Trophoblast cell (in vitro differentiated cells and primary cell): ENCODE data around the gene ANO8.
A peak's percentile ranks its signal among the peaks of the same experiment; 100 is the strongest.

Source experiments
- DNase-seq, 2 donors: peaks; one replicate each; pipeline ENCODE4 v3.0.0-alpha.2; 2016
- H2AFZ ChIP-seq: 2 replicates; pipeline ENCODE4 v1.6.1; 2013; ENCODE audit warnings: low read length, moderate library complexity, mild to moderate bottlenecking; ENCODE audit not compliant: insufficient read depth, poor library complexity
- H2AK5ac ChIP-seq: 2 replicates; pipeline ENCODE4 v1.6.1; 2013; ENCODE audit warnings: mild to moderate bottlenecking, low read length
- H2BK120ac ChIP-seq: 2 replicates; pipeline ENCODE4 v1.6.1; 2013; ENCODE audit warnings: low read length, mild to moderate bottlenecking, moderate library complexity; ENCODE audit not compliant: insufficient read depth, poor library complexity
- H2BK12ac ChIP-seq: 2 replicates; pipeline ENCODE4 v1.6.1; 2013; ENCODE audit warnings: mild to moderate bottlenecking, low read length, moderate library complexity
- H2BK5ac ChIP-seq: 2 replicates; pipeline ENCODE4 v1.6.1; 2013; ENCODE audit warnings: low read length, low read depth, moderate library complexity, mild to moderate bottlenecking; ENCODE audit not compliant: poor library complexity
- H3K14ac ChIP-seq: 2 replicates; pipeline ENCODE4 v1.6.1; 2013; ENCODE audit warnings: mild to moderate bottlenecking, low read length
- H3K18ac ChIP-seq: 2 replicates; pipeline ENCODE4 v1.6.1; 2013; ENCODE audit warnings: mild to moderate bottlenecking, low read length
- H3K23ac ChIP-seq: 2 replicates; pipeline ENCODE4 v1.6.1; 2013; ENCODE audit warnings: low read length
- H3K27ac ChIP-seq: 2 replicates; pipeline ENCODE4 v1.5.1; 2013; ENCODE audit warnings: low read depth, mild to moderate bottlenecking, inconsistent platforms, low read length, moderate library complexity
- H3K27me3 ChIP-seq: 2 replicates; pipeline ENCODE4 v1.6.1; 2013; ENCODE audit warnings: inconsistent platforms, mild to moderate bottlenecking, low read length, moderate library complexity; ENCODE audit not compliant: insufficient read depth
- H3K36me3 ChIP-seq, 2 experiments: 1 replicate in 1 of 2; 2 replicates in 1 of 2; pipeline ENCODE4 v1.6.1; 2013; ENCODE audit warnings: low read length in 2 of 2, mild to moderate bottlenecking in 2 of 2, moderate library complexity in 1 of 2; ENCODE audit not compliant: insufficient read depth in 2 of 2, control insufficient read depth in 1 of 2
- H3K4ac ChIP-seq: 2 replicates; pipeline ENCODE4 v1.6.1; 2013; ENCODE audit warnings: low read depth, mild to moderate bottlenecking, low read length, moderate library complexity
- H3K4me1 ChIP-seq, 2 experiments: 1 replicate in 1 of 2; 2 replicates in 1 of 2; pipeline ENCODE4 v1.6.1; 2013; ENCODE audit warnings: low read length in 2 of 2, mild to moderate bottlenecking in 2 of 2, moderate library complexity in 1 of 2; ENCODE audit not compliant: insufficient read depth in 2 of 2, control insufficient read depth in 1 of 2
- H3K4me2 ChIP-seq: 2 replicates; pipeline ENCODE4 v1.6.1; 2013; ENCODE audit warnings: inconsistent platforms, mild to moderate bottlenecking, low read length, moderate library complexity
- H3K4me3 ChIP-seq: 2 replicates; pipeline ENCODE4 v1.5.1; 2013; ENCODE audit warnings: mild to moderate bottlenecking, low read depth, low read length, inconsistent platforms
- H3K79me1 ChIP-seq: one replicate; pipeline ENCODE4 v1.6.1; 2013; ENCODE audit warnings: low read length
- H3K79me2 ChIP-seq: 2 replicates; pipeline ENCODE4 v1.6.1; 2013; ENCODE audit warnings: low read length, mild to moderate bottlenecking; ENCODE audit not compliant: control insufficient read depth, insufficient read depth, poor library complexity
- H3K9ac ChIP-seq: 2 replicates; pipeline ENCODE4 v1.6.1; 2013; ENCODE audit warnings: mild to moderate bottlenecking, low read length
- H3K9me3 ChIP-seq: 2 replicates; pipeline ENCODE4 v1.6.1; 2013; ENCODE audit warnings: low read depth, mild to moderate bottlenecking, control low read depth, inconsistent platforms, low read length; ENCODE audit not compliant: insufficient read depth
- H4K12ac ChIP-seq: 2 replicates; pipeline ENCODE4 v1.6.1; 2013; ENCODE audit warnings: low read depth, mild to moderate bottlenecking, low read length, moderate library complexity
- H4K8ac ChIP-seq: 2 replicates; pipeline ENCODE4 v1.6.1; 2013; ENCODE audit warnings: low read depth, mild to moderate bottlenecking, low read length, moderate library complexity
- H4K91ac ChIP-seq: one replicate; pipeline ENCODE4 v1.6.1; 2013; ENCODE audit warnings: low read depth, mild to moderate bottlenecking, low read length, moderate library complexity
- WGBS: extraction: QIAGEN DNeasy Blood & Tissue Kit; methylation state at CpG from one replicate; pipeline ENCODE4 v1.1.7; 2013; ENCODE audit warnings: missing lambda C conversion rate; ENCODE audit not compliant: insufficient read length, insufficient coverage; ENCODE audit errors: extremely low coverage; 5-methylcytosine and 5-hydroxymethylcytosine counted together

The ANO8 gene

GRCh38 chr19:17309965-17310461, 24.6 kb downstream of the ANO8 start:
- peaks cover 4% of the 10 kb centered on the region for H3K9me3 ChIP-seq
- H4K91ac ChIP-seq: peak overlapping the region; percentile 87
- no peaks in the 10 kb centered on the region for H3K27me3 ChIP-seq
- peak overlapping the region; percentile 6 for H2AFZ ChIP-seq
- peak overlapping the region; percentile 91 for H4K8ac ChIP-seq
- H3K14ac ChIP-seq: peak overlapping the region; percentile 85
- peaks cover 24% of the 10 kb centered on the region for H3K79me1 ChIP-seq
- peaks cover 21% of the 10 kb centered on the region for H3K79me2 ChIP-seq
- no peak overlapping the region for H3K23ac ChIP-seq
- peak overlapping the region; percentile 19 for H2BK12ac ChIP-seq
- peak overlapping the region; percentile 75 for H3K4me2 ChIP-seq
- peak overlapping the region; percentile 67 for H2BK120ac ChIP-seq
- peak overlapping the region; percentile 72 for H4K12ac ChIP-seq
- H3K9ac ChIP-seq: peak overlapping the region; percentile 90
- peak overlapping the region; percentile 76 for H3K4ac ChIP-seq
- peak overlapping the region; percentile 65 for H2BK5ac ChIP-seq
- peaks cover 33 to 39% of the 10 kb centered on the region in 2 experiments for H3K4me1 ChIP-seq
- peak overlapping the region; percentile 91 for H3K18ac ChIP-seq
- peak overlapping the region; percentile 31 for H2AK5ac ChIP-seq
- WGBS: no CpG with 5 or more reads among the region's 23 CpGs
- H3K27ac ChIP-seq: peak overlapping the region; percentile 86
- peak; percentile 73 to 77 for DNase-seq
- H3K36me3 ChIP-seq: peaks cover 18 to 25% of the 10 kb centered on the region in 2 experiments
- peak overlapping the region; percentile 96 for H3K4me3 ChIP-seq

GRCh38 chr19:17309198-17309964, 25.3 kb downstream of the ANO8 start, which contains the start of gene DDA1:
DDA1 (plus strand) TSS chr19:17309563; CDS start chr19:17309655, 92 bp downstream.
- Histone ChIP-seq H3K9me3 (peaks cover 4% of the 10 kb centered on the region), H4K91ac (peak within 1 kb of the TSS; percentile 87), H3K4me2 (peak within 1 kb of the TSS; percentile 75), H4K12ac (peak within 1 kb of the TSS; percentile 72), H3K9ac (peak within 1 kb of the TSS; percentile 90), H2BK120ac (peak within 1 kb of the TSS; percentile 67), H3K36me3 (peaks cover 13 to 20% of the 10 kb centered on the region in 2 experiments), H3K4me3 (peak within 1 kb of the TSS; percentile 96), H2AK5ac (peak within 1 kb of the TSS; percentile 31), H3K27ac (peak within 1 kb of the TSS; percentile 86), H2BK12ac (peak within 1 kb of the TSS; percentile 27), H3K4me1 (peaks cover 33 to 45% of the 10 kb centered on the region in 2 experiments), H3K27me3 (no peaks in the 10 kb centered on the region), H4K8ac (peak within 1 kb of the TSS; percentile 91), H3K79me1 (peaks cover 24% of the 10 kb centered on the region), H3K23ac (no peak within 1 kb of the TSS), H2AFZ (peak within 1 kb of the TSS; percentile 83), H2BK5ac (peak within 1 kb of the TSS; percentile 65), H3K14ac (peak within 1 kb of the TSS; percentile 85), H3K18ac (peak within 1 kb of the TSS; percentile 91), H3K4ac (peak within 1 kb of the TSS; percentile 76), H3K79me2 (peaks cover 21% of the 10 kb centered on the region)
- no CpG with 5 or more reads among the region's 46 CpGs for WGBS
- DNase-seq: peak; percentile 100

GRCh38 chr19:17307876-17308377, 26.7 kb downstream of the ANO8 start:
- peaks cover 37 to 50% of the 10 kb centered on the region in 2 experiments for H3K4me1 ChIP-seq
- no peak overlapping the region for H3K4ac ChIP-seq
- no peak overlapping the region for H3K4me2 ChIP-seq
- peaks cover 31% of the 10 kb centered on the region for H3K79me1 ChIP-seq
- H2AFZ ChIP-seq: no peak overlapping the region
- no peak overlapping the region for H4K91ac ChIP-seq
- H4K12ac ChIP-seq: no peak overlapping the region
- H3K18ac ChIP-seq: no peak overlapping the region
- peaks cover 21% of the 10 kb centered on the region for H3K79me2 ChIP-seq
- H2AK5ac ChIP-seq: no peak overlapping the region
- H2BK12ac ChIP-seq: no peak overlapping the region
- no peak overlapping the region for H3K4me3 ChIP-seq
- no peaks in the 10 kb centered on the region for H3K27me3 ChIP-seq
- no peak overlapping the region for H2BK5ac ChIP-seq
- H2BK120ac ChIP-seq: no peak overlapping the region
- H3K9ac ChIP-seq: no peak overlapping the region
- H3K27ac ChIP-seq: peak overlapping the region; percentile 18
- H4K8ac ChIP-seq: no peak overlapping the region
- no peak overlapping the region for H3K14ac ChIP-seq
- WGBS: no CpG with 5 or more reads among the region's 8 CpGs
- no peak overlapping the region for H3K23ac ChIP-seq
- peak in 1 of 2 donors; percentile 44 for DNase-seq
- peaks cover 2% of the 10 kb centered on the region for H3K9me3 ChIP-seq
- peaks cover 1 to 6% of the 10 kb centered on the region in 2 experiments for H3K36me3 ChIP-seq

GRCh38 chr19:17306285-17306714, 28.4 kb downstream of the ANO8 start:
- peaks cover 23% of the 10 kb centered on the region for H3K79me2 ChIP-seq
- H3K9ac ChIP-seq: peak overlapping the region; percentile 75
- WGBS: no CpG with 5 or more reads among the region's 28 CpGs

More at GRCh38 chr19:17306285-17306714, 28.4 kb downstream of the ANO8 start:
- H3K4me2 ChIP-seq: peak overlapping the region; percentile 81
- H3K23ac ChIP-seq: no peak overlapping the region
- peak overlapping the region; percentile 58 for H3K18ac ChIP-seq
- H4K8ac ChIP-seq: peak overlapping the region; percentile 80
- H2BK5ac ChIP-seq: peak overlapping the region; percentile 77
- H3K79me1 ChIP-seq: peaks cover 34% of the 10 kb centered on the region
- peak overlapping the region; percentile 69 for H2BK120ac ChIP-seq
- no peak for DNase-seq
- peak overlapping the region; percentile 76 for H3K27ac ChIP-seq
- peak overlapping the region; percentile 76 for H2AK5ac ChIP-seq
- no peaks in the 10 kb centered on the region for H3K27me3 ChIP-seq
- H3K14ac ChIP-seq: peak overlapping the region; percentile 69
- peaks cover 32 to 44% of the 10 kb centered on the region in 2 experiments for H3K4me1 ChIP-seq
- H4K91ac ChIP-seq: peak overlapping the region; percentile 83
- H3K4ac ChIP-seq: peak overlapping the region; percentile 42
- peak overlapping the region; percentile 61 for H2AFZ ChIP-seq
- H3K4me3 ChIP-seq: peak overlapping the region; percentile 83
- H3K36me3 ChIP-seq: peaks cover 2 to 5% of the 10 kb centered on the region in 2 experiments
- H2BK12ac ChIP-seq: peak overlapping the region; percentile 37
- H4K12ac ChIP-seq: peak overlapping the region; percentile 79
- H3K9me3 ChIP-seq: no peaks in the 10 kb centered on the region
